Right lobe of liver (tissue), 6 donors: Measurements from ENCODE around the gene ZNF691. TPM values are rescaled to one million over a fixed set of nuclear protein-coding genes. Genes with fewer than 3 reads are reported as not detected.
"Not testable (repeated sequence)": the region's sequence is repeated elsewhere in the genome, so short reads cannot be mapped to it uniquely, and the experiment has no call there.

Experiments used
- ATAC-seq, 4 donors: fragments of 200-7000 bp; cut with Tn5 transposase; one replicate each; pipeline ENCODE4 v1.9.1; 2020; ENCODE audit warnings: mild to moderate bottlenecking in 4 of 4, moderate library complexity in 4 of 4
- DNase-seq, 3 donors: peaks; one replicate each; pipeline ENCODE4 v3.0.0-alpha.2; 2020
- H3K27ac ChIP-seq, 3 donors: fragments of 200-600 bp; one replicate each; pipeline ENCODE4 v1.8.0; 2022
- H3K27me3 ChIP-seq, 2 donors: fragments of 200-600 bp; one replicate each; pipeline ENCODE4 v1.8.0; 2022
- H3K36me3 ChIP-seq, 4 donors: fragments of 200-600 bp; sonication (generic) in 1 of 4; one replicate each; pipeline versions ENCODE4 v1.5.1 to v1.8.0; 2017 to 2022; ENCODE audit warnings: control low read depth in 1 of 4
- H3K4me1 ChIP-seq, 4 donors: fragments of 200-600 bp; sonication (generic) in 1 of 4; one replicate each; pipeline versions ENCODE4 v1.5.1 to v1.8.0; 2017 to 2022; ENCODE audit warnings: control low read depth in 1 of 4
- H3K4me3 ChIP-seq, 3 donors: fragments of 200-600 bp; one replicate each; pipeline ENCODE4 v1.8.0; 2022
- H3K9me3 ChIP-seq, 4 donors: fragments of 200-600 bp; sonication (generic) in 1 of 4; one replicate each; pipeline versions ENCODE4 v1.5.1 to v1.8.0; 2017 to 2022; ENCODE audit warnings: control low read depth in 1 of 4
- CTCF ChIP-seq, 4 donors: fragments of 200-600 bp in 3 of 4; fragments of 450-650 bp in 1 of 4; IDR thresholded peaks; one replicate each; pipeline versions ENCODE4 v1.5.1 to v1.8.0; 2016 to 2022; ENCODE audit warnings: antibody characterized with exemption in 4 of 4, mild to moderate bottlenecking in 2 of 4
- POLR2A ChIP-seq: fragments of 450-650 bp; IDR thresholded peaks from one replicate; pipeline ENCODE4 v1.6.1; 2017; ENCODE audit warnings: antibody characterized with exemption, mild to moderate bottlenecking
- WGBS: methylation state at CpG from one replicate; pipeline ENCODE4 v1.1.6; 2018; ENCODE audit warnings: low coverage, low lambda C conversion rate; ENCODE audit not compliant: insufficient coverage; ENCODE audit errors: missing lambda C conversion rate; 5-methylcytosine and 5-hydroxymethylcytosine counted together
- intact Hi-C, 2 donors: fragments of 100-400 bp; cut with DNase I; formaldehyde crosslinking; loops; one replicate each; pipeline versions ENCODE4 v1.11.2 to v1.14.1; 2022
- total RNA-seq, 6 experiments: library from RNA; depleted of rRNA in 2 of 6; stranded (reverse); fragments of >200 nt in 2 of 6; fragmentation: NEBNext Ultra II Directional in 3 of 6; extraction: Animal tissue kit (Norgen Biotek cat#: 25700) in 3 of 6; gene quantifications; one replicate each; pipeline versions ENCODE4 v1.1.0 to v1.2.4, GENCODE V29; 2016 to 2023
- donor health status: DM: no; HTN: yes; CAD: no.
- donor health status: DM: no; HTN: no; CAD: no.
- donor health status: DM: no; HTN: no; CAD: no.
- donor health status: DM: no; HTN: yes; CAD: no.
- donor health status: DM: no; HTN: yes; CAD: no.

The ZNF691 gene
- total RNA-seq, 6 experiments from 2014 or later = 5.0 to 9.5 (median 7.2) TPM

GRCh38 chr1:42853116-42853884 is 6.9 kb downstream of the ZNF691 start:
- H3K4me3 ChIP-seq = no peak overlapping the region
- H3K9me3 ChIP-seq = no peaks in the 10 kb centered on the region
- peak overlapping the region in 1 of 3 donors; percentile 13 for H3K27ac ChIP-seq
- intact Hi-C loops = no loop called here
- whole genome bisulfite sequencing = 42% methylated on average over 6 of the region's 6 CpGs
- peaks cover 0 to 6% (median 0%) of the 10 kb centered on the region in 4 donors for H3K4me1 ChIP-seq
- DNase-seq = no peak
- TF ChIP-seq CTCF (IDR thresholded peaks at IDR 0.05) = no peak
- TF ChIP-seq POLR2A = no peak
- peak in 3 of 4 donors; percentile 35 to 82 (median 67) for ATAC-seq
- peaks cover 0 to 13% (median 6%) of the 10 kb centered on the region in 4 donors for H3K36me3 ChIP-seq
- H3K27me3 ChIP-seq = no peaks in the 10 kb centered on the region

GRCh38 chr1:42856554-42856953 is 10.1 kb downstream of the ZNF691 start:
- ATAC-seq, H3K27me3 ChIP-seq, DNase-seq, intact Hi-C loops, H3K9me3 ChIP-seq, H3K27ac ChIP-seq, H3K4me1 ChIP-seq, H3K36me3 ChIP-seq, H3K4me3 ChIP-seq: not testable (repeated sequence)
- WGBS = 77% methylated on average over 3 of the region's 3 CpGs

- intact Hi-C loops, ATAC-seq, H3K4me1 ChIP-seq, H3K36me3 ChIP-seq, H3K9me3 ChIP-seq, H3K4me3 ChIP-seq, DNase-seq, H3K27ac ChIP-seq, H3K27me3 ChIP-seq: not testable (repeated sequence)
- WGBS = 75% methylated on average over 3 of the region's 5 CpGs
Measured at GRCh38 chr1:42859366-42859765, 13.0 kb downstream of the ZNF691 start.

- WGBS = 56% methylated on average over 3 of the region's 4 CpGs
- peak in 1 of 4 donors; percentile 4 for TF ChIP-seq CTCF (IDR thresholded peaks at IDR 0.05)
- no peak for TF ChIP-seq POLR2A
- Histone ChIP-seq H3K9me3 (no peaks in the 10 kb centered on the region), H3K27me3 (no peaks in the 10 kb centered on the region), H3K4me3 (no peak overlapping the region), H3K27ac (no peak overlapping the region), H3K4me1 (no peaks in the 10 kb centered on the region), H3K36me3 (no peaks in the 10 kb centered on the region)
- no peak for ATAC-seq
- intact Hi-C loops = no loop called here
- DNase-seq = no peak
Measured at GRCh38 chr1:42860339-42861013, 14.1 kb downstream of the ZNF691 start.

- H3K27me3 ChIP-seq = no peaks in the 10 kb centered on the region
- H3K27ac ChIP-seq = no peak overlapping the region
- H3K4me1 ChIP-seq = no peaks in the 10 kb centered on the region
- H3K36me3 ChIP-seq = no peaks in the 10 kb centered on the region
- no peak for DNase-seq
- intact Hi-C loops = no loop called here
- no peaks in the 10 kb centered on the region for H3K9me3 ChIP-seq
- no peak for ATAC-seq
- TF ChIP-seq POLR2A (no peak), CTCF (IDR thresholded peaks at IDR 0.05) (no peak)
- H3K4me3 ChIP-seq = no peak overlapping the region
Measured at GRCh38 chr1:42861014-42861399, 14.6 kb downstream of the ZNF691 start.
